GM19240 (cell line): ENCODE results near the gene NOXO1.

ENCODE experiments used
- DNase-seq: peaks from one replicate; pipeline ENCODE4 v3.0.0; 2011; ENCODE audit warnings: low spot score; ENCODE audit not compliant: insufficient read length

Gene NOXO1

GRCh38 chr16:1997494-1998359, 16.5 kb upstream of the NOXO1 start:
- DNase-seq, result no peak

- DNase-seq, result no peak
Measured at GRCh38 chr16:1993731-1994131, 12.5 kb upstream of the NOXO1 start.

GRCh38 chr16:1992704-1993317, 11.5 kb upstream of the NOXO1 start:
- DNase-seq, result no peak

DNA sequence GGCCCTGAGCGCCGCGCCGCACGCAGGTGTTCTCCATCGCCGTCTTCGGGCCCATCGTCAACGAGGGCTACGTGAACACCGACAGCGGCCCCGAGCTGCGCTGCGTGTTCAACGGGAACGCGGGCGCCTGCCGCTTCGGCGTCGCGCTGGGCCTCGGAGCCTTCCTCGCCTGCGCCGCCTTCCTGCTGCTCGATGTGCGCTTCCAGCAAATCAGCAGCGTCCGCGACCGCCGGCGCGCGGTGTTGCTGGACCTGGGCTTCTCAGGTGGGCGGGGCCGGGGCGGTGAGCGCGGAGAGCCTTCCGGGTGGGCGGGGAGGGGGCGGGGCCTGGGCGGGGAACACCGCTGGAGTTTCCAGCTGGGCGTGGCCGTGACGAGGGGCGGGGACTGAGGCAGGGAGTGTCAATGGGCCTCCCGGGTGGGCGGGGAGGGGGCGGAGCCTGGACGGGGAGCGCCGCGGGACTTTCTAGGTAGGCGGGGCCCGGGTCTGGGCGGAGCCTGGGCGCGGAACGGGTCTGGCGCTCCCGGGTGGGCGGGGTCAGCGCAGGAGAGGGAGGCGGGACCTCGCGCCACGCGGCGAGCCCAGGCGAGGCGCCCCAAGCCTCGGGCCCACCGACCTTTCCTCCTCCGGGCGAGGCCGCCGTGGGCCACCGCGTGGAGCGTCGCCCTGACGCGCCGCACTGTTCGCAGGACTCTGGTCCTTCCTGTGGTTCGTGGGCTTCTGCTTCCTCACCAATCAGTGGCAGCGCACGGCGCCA, 10.9 kb upstream of the NOXO1 start:
- DNase-seq, result peak; percentile 95

- no peak for DNase-seq
Measured at GRCh38 chr16:1991588-1991947, 10.3 kb upstream of the NOXO1 start.

- DNase-seq, result peak; percentile 71
Measured at GRCh38 chr16:1991135-1991551, 9.9 kb upstream of the NOXO1 start.

- no peak for DNase-seq
Measured at GRCh38 chr16:1990351-1991134, 9.3 kb upstream of the NOXO1 start.

DNA sequence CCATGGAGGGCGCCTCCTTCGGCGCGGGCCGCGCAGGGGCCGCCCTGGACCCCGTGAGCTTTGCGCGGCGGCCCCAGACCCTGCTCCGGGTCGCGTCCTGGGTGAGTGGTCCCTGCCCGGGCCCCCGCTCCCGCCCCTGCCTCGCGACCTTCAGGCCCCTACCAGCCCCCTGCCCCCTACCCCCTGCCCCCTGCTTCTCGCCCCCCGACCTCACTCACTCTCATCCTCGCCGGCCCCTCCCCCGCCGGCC, 8.8 kb upstream of the NOXO1 start:
- no peak for DNase-seq

- DNase-seq, result no peak
Measured at GRCh38 chr16:1989209-1990100, 8.2 kb upstream of the NOXO1 start, which contains the start of gene SYNGR3. TSS of gene SYNGR3 (plus strand) at chr16:1989970. CDS start at chr16:1990103, 133 bp downstream.

GRCh38 chr16:1987198-1987597, 5.9 kb upstream of the NOXO1 start:
- DNase-seq, result no peak

DNA sequence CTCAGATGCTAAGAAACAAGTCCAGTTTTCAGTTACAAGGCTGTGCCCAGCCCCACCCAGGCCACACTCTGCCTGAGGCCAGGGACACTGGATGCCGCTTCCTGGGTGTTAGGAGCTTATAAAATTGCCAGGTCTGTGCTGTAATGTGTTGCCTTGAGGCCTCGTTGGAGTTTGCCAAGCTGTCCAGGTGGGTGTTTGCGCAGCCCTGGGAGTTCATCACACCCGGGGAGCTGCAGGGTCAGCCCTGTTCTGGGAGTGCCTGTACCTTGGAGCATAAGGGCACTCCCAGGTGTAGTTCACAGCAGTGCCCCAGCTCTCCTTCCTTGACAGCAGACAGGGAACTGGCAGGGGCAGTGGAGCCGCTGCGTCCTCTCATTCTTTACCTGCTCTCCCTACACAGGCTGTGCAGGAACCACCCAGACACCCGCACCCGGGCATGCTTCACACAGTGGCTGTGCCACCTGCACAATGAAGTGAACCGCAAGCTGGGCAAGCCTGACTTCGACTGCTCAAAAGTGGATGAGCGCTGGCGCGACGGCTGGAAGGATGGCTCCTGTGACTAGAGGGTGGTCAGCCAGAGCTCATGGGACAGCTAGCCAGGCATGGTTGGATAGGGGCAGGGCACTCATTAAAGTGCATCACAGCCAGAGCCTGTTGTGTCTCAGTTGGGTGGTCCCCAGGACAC, 4.3 kb upstream of the NOXO1 start:
- no peak for DNase-seq

GRCh38 chr16:1984347-1985225, 3.3 kb upstream of the NOXO1 start:
- DNase-seq, result no peak

GRCh38 chr16:1983544-1984346, 2.5 kb upstream of the NOXO1 start, which contains the start of gene GFER:
TSS of gene GFER (plus strand) at chr16:1984193. CDS start at chr16:1984219, 26 bp downstream.
- peak; percentile 98 for DNase-seq

DNA sequence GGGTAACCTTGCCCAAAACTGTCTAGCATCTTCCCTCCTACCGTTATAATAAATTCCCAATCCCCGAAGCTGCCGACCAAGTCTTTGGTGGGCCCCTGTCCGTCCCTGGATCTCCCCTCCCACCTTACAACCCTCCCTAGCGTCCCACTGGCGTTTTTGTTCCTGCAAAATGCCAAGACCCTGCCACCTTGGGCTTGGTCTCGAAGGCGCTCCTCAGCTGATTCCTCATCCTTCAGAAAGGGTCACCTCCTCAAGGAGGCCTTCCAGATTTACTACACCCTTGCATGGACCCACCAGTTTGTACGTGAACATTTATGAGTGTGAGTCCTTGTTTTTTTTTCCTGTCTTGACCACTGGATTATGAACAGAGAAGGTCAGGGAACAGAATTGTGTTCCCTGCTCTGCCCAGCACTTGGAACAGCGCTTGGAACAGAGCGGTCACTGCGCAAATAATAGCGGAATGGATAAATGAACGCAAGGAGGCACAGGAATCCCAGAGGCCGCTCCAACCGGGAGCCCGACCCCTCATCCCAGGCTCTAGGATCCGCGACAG, 1.8 kb upstream of the NOXO1 start:
- DNase-seq, result no peak

- no peak for DNase-seq
Measured at GRCh38 chr16:1982013-1982433, 754 bp upstream of the NOXO1 start.

GRCh38 chr16:1980770-1981087, 540 bp downstream of the NOXO1 start:
- no peak for DNase-seq

- DNase-seq, result no peak
Measured at GRCh38 chr16:1980030-1980769, 1.1 kb downstream of the NOXO1 start.
